Neural crest cell (in vitro differentiated cells): ENCODE results near the gene PHLDA3. TPM values are rescaled to one million over a fixed set of nuclear protein-coding genes. Genes with fewer than 3 reads are reported as not detected.

ENCODE experiments used
- DNase-seq: peaks from one replicate; pipeline ENCODE4 v3.0.0; 2021; ENCODE audit warnings: low read depth, mixed read lengths, low spot score
- H3K27ac Mint-ChIP-seq: one replicate; pipeline ENCODE4 v1.8.0; 2021; ENCODE audit warnings: mild to moderate bottlenecking, mixed read lengths; ENCODE audit not compliant: unreplicated experiment
- H3K27me3 Mint-ChIP-seq: 2 replicates; pipeline ENCODE4 v1.8.0; 2021; ENCODE audit warnings: low read depth, mild to moderate bottlenecking, mixed read lengths
- H3K36me3 Mint-ChIP-seq: 2 replicates; pipeline ENCODE4 v1.8.0; 2021; ENCODE audit warnings: low read depth, mild to moderate bottlenecking, mixed read lengths
- H3K4me1 Mint-ChIP-seq: 2 replicates; pipeline ENCODE4 v1.8.0; 2021; ENCODE audit warnings: mixed read lengths
- H3K4me3 Mint-ChIP-seq: one replicate; pipeline ENCODE4 v1.8.0; 2021; ENCODE audit warnings: mild to moderate bottlenecking, mixed read lengths
- H3K9me3 Mint-ChIP-seq: 2 replicates; pipeline ENCODE4 v1.8.0; 2021; ENCODE audit warnings: mixed read lengths
- CTCF ChIP-seq: fragments of 200-600 bp; sonication (generic); conservative IDR thresholded peaks from 2 replicates; pipeline ENCODE4 v1.5.0; 2021; ENCODE audit warnings: antibody characterized with exemption, mild to moderate bottlenecking
- total RNA-seq: library from RNA; stranded (reverse); gene quantifications from 2 replicates; pipeline ENCODE4 v1.2.1, GENCODE V29; 2021

Gene PHLDA3
- total RNA-seq, 1 donor from 2014 or later = 10.7 TPM

- no peak for TF ChIP-seq CTCF
- Mint-ChIP-seq H3K27me3 (no peaks in the 10 kb centered on the region), H3K9me3 (no peaks in the 10 kb centered on the region), H3K4me3 (no peak overlapping the region), H3K36me3 (no peaks in the 10 kb centered on the region), H3K27ac (no peak overlapping the region), H3K4me1 (peaks cover 33% of the 10 kb centered on the region)
- no peak for DNase-seq
Measured at GRCh38 chr1:201457508-201457960, 11.5 kb downstream of the PHLDA3 start.

- Mint-ChIP-seq H3K9me3 (no peaks in the 10 kb centered on the region), H3K36me3 (no peaks in the 10 kb centered on the region), H3K27me3 (no peaks in the 10 kb centered on the region), H3K4me1 (peaks cover 34% of the 10 kb centered on the region), H3K4me3 (no peak overlapping the region), H3K27ac (no peak overlapping the region)
- no peak for TF ChIP-seq CTCF
- DNase-seq = no peak
Measured at GRCh38 chr1:201456499-201457309, 12.3 kb downstream of the PHLDA3 start.

GRCh38 chr1:201455098-201455497 lies 13.9 kb downstream of the PHLDA3 start:
- Mint-ChIP-seq H3K4me1 (peaks cover 36% of the 10 kb centered on the region), H3K4me3 (no peak overlapping the region), H3K27ac (peak overlapping the region; percentile 75), H3K36me3 (no peaks in the 10 kb centered on the region), H3K27me3 (no peaks in the 10 kb centered on the region), H3K9me3 (no peaks in the 10 kb centered on the region)
- no peak for DNase-seq
- TF ChIP-seq CTCF = no peak

GRCh38 chr1:201454608-201455007 lies 14.4 kb downstream of the PHLDA3 start:
- no peak for DNase-seq
- Mint-ChIP-seq H3K27ac (no peak overlapping the region), H3K4me3 (no peak overlapping the region), H3K9me3 (no peaks in the 10 kb centered on the region), H3K4me1 (peaks cover 40% of the 10 kb centered on the region), H3K36me3 (no peaks in the 10 kb centered on the region), H3K27me3 (no peaks in the 10 kb centered on the region)
- no peak for TF ChIP-seq CTCF

- Mint-ChIP-seq H3K27ac (no peak overlapping the region), H3K27me3 (no peaks in the 10 kb centered on the region), H3K9me3 (no peaks in the 10 kb centered on the region), H3K4me3 (no peak overlapping the region), H3K4me1 (peaks cover 55% of the 10 kb centered on the region), H3K36me3 (no peaks in the 10 kb centered on the region)
- TF ChIP-seq CTCF = no peak
- no peak for DNase-seq
Measured at GRCh38 chr1:201452866-201453265, 16.1 kb downstream of the PHLDA3 start.
